Bronchial epithelial cell (primary cell): Measurements from ENCODE around the gene MDK. TPM values are rescaled to one million over a fixed set of nuclear protein-coding genes. Genes with fewer than 3 reads are reported as not detected.

ENCODE experiments used
- DNase-seq: peaks from one replicate; pipeline ENCODE4 v3.0.0-alpha.2; 2010; ENCODE audit warnings: low read depth
- FAIRE-seq: peaks from 2 replicates; lab custom pipeline; 2011; peaks lifted over from hg19 to GRCh38; lab: Jason Lieb, UNC
- H3K27me3 ChIP-seq: 2 replicates; pipeline ENCODE4 v1.5.1; 2011; ENCODE audit warnings: low read length; ENCODE audit not compliant: control insufficient read depth, insufficient read depth
- H3K36me3 ChIP-seq: 2 replicates; pipeline ENCODE4 v1.5.1; 2011; ENCODE audit warnings: low read length; ENCODE audit not compliant: control insufficient read depth, insufficient read depth
- H3K4me3 ChIP-seq: 2 replicates; pipeline ENCODE4 v1.5.1; 2011; ENCODE audit warnings: mild to moderate bottlenecking, low read depth, low read length, control low read depth
- CTCF ChIP-seq: IDR thresholded peaks from 2 replicates; pipeline ENCODE4 v1.5.1; 2011; ENCODE audit warnings: mild to moderate bottlenecking, moderate library complexity, low read length, control low read depth, inconsistent platforms; ENCODE audit not compliant: insufficient read depth, severe bottlenecking
- total RNA-seq: library from RNA; depleted of rRNA; stranded (reverse); fragments of >200 nt; gene quantifications from 2 replicates; pipeline ENCODE4 v1.2.1, GENCODE V29; 2014

The MDK gene
- total RNA-seq, 1 donor from 2014 or later: 11.6 TPM

- peaks cover 28% of the 10 kb centered on the region for H3K27me3 ChIP-seq
- FAIRE-seq (no peak), DNase-seq (peak; percentile 23)
- no peaks in the 10 kb centered on the region for H3K36me3 ChIP-seq
- peak overlapping the region; percentile 37 for H3K4me3 ChIP-seq
- TF ChIP-seq CTCF: peak; percentile 89
Measured at GRCh38 chr11:46389450-46390330, 8.2 kb downstream of the MDK start.

- TF ChIP-seq CTCF: no peak
- Histone ChIP-seq H3K27me3 (peaks cover 28% of the 10 kb centered on the region), H3K36me3 (no peaks in the 10 kb centered on the region), H3K4me3 (no peak overlapping the region)
- no peak for DNase-seq
- no peak for FAIRE-seq
Measured at GRCh38 chr11:46390331-46391171, 9.1 kb downstream of the MDK start.

GRCh38 chr11:46391186-46391577 lies 9.7 kb downstream of the MDK start:
- Histone ChIP-seq H3K36me3 (no peaks in the 10 kb centered on the region), H3K27me3 (peaks cover 28% of the 10 kb centered on the region), H3K4me3 (no peak overlapping the region)
- FAIRE-seq: no peak
- DNase-seq: no peak
- no peak for TF ChIP-seq CTCF

- peak; percentile 31 for TF ChIP-seq CTCF
- peaks cover 28% of the 10 kb centered on the region for H3K27me3 ChIP-seq
- H3K4me3 ChIP-seq: peak within 1 kb of the TSS; percentile 29
- DNase-seq (no peak), FAIRE-seq (no peak)
- no peaks in the 10 kb centered on the region for H3K36me3 ChIP-seq
Measured at GRCh38 chr11:46391578-46392420, 10.3 kb downstream of the MDK start, which contains the start of gene CHRM4. Gene CHRM4 (minus strand): TSS chr11:46391776. CDS start chr11:46386557, 5,219 bp downstream.
